ENCODE results near the gene RBBP8NL.

Gene RBBP8NL

GRCh38 chr20:62419759-62420158, 7.6 kb downstream of the RBBP8NL start:
- TF ChIP-seq CTCF (IDR thresholded peaks at IDR 0.05; ENCODE audit: borderline replicate concordance, insufficient read depth, low read depth, low read length): no peak
- no peak overlapping the region for H3K4me3 ChIP-seq (ENCODE audit: low read depth, low read length)

- H3K4me3 ChIP-seq (ENCODE audit: low read depth, low read length): no peak overlapping the region
- no peak for TF ChIP-seq CTCF (IDR thresholded peaks at IDR 0.05; ENCODE audit: borderline replicate concordance, insufficient read depth, low read depth, low read length)
These were observed 8.4 kb downstream of the RBBP8NL start for GRCh38 chr20:62418709-62419487.

- H3K4me3 ChIP-seq (ENCODE audit: low read depth, low read length): no peak overlapping the region
- TF ChIP-seq CTCF (IDR thresholded peaks at IDR 0.05; ENCODE audit: borderline replicate concordance, insufficient read depth, low read depth, low read length): no peak
These were observed 9.2 kb downstream of the RBBP8NL start for GRCh38 chr20:62417981-62418708.

- no peak for TF ChIP-seq CTCF (IDR thresholded peaks at IDR 0.05; ENCODE audit: borderline replicate concordance, insufficient read depth, low read depth, low read length)
- H3K4me3 ChIP-seq (ENCODE audit: low read depth, low read length): no peak overlapping the region
These were observed 10.4 kb downstream of the RBBP8NL start for GRCh38 chr20:62416651-62417637.

- TF ChIP-seq CTCF (IDR thresholded peaks at IDR 0.05; ENCODE audit: borderline replicate concordance, insufficient read depth, low read depth, low read length): no peak
- no peak overlapping the region for H3K4me3 ChIP-seq (ENCODE audit: low read depth, low read length)
These were observed 11.8 kb downstream of the RBBP8NL start for GRCh38 chr20:62415354-62416111.

- TF ChIP-seq CTCF (IDR thresholded peaks at IDR 0.05; ENCODE audit: borderline replicate concordance, insufficient read depth, low read depth, low read length): no peak
- no peak overlapping the region for H3K4me3 ChIP-seq (ENCODE audit: low read depth, low read length)
These were observed 13.3 kb downstream of the RBBP8NL start for GRCh38 chr20:62413896-62414481.

All from GM12875 (cell line).